K562 (cell line): Measurements from ENCODE around the gene PXK. TPM values are rescaled to one million over a fixed set of nuclear protein-coding genes. Genes with fewer than 3 reads are reported as not detected.
A peak's percentile ranks its signal among the peaks of the same experiment; 100 is the strongest.

ENCODE experiments used
- ADNP ChIP-seq: fragments of 200-800 bp; sonication (Bioruptor generic); IDR thresholded peaks from 2 replicates; pipeline ENCODE4 v1.6.1; 2016; ENCODE audit warnings: missing genetic modification characterization, missing compliant biosample characterization
- CBFB ChIP-seq: sonication (generic); formaldehyde crosslinking; IDR thresholded peaks from 2 replicates; pipeline ENCODE4 v1.4.0; 2020; ENCODE audit warnings: mild to moderate bottlenecking, missing genetic modification reagents
- CREM ChIP-seq: IDR thresholded peaks from 2 replicates; pipeline ENCODE4 v1.6.1; 2014; ENCODE audit warnings: antibody characterized with exemption, low read depth
- CTCF ChIP-seq, 3 experiments: IDR thresholded peaks in 2 of 3; conservative IDR thresholded peaks in 1 of 3; 2 replicates each; pipeline ENCODE4 v1.5.1; 2011 to 2012; ENCODE audit warnings: low read length in 3 of 3, mild to moderate bottlenecking in 3 of 3, control low read depth in 2 of 3, improper control_type of control experiment in 1 of 3, inconsistent platforms in 1 of 3, low read depth in 1 of 3, mixed read lengths in 1 of 3, moderate library complexity in 1 of 3; ENCODE audit not compliant: insufficient read depth in 2 of 3
- DLX4 ChIP-seq: fragments of 250-450 bp; sonication (Bioruptor Pico); IDR thresholded peaks from 2 replicates; pipeline ENCODE4 v1.6.1; 2021; ENCODE audit warnings: mild to moderate bottlenecking
- ERF ChIP-seq: fragments of 450-650 bp; formaldehyde crosslinking; IDR thresholded peaks from 2 replicates; pipeline ENCODE4 v1.4.0; 2020; ENCODE audit warnings: mild to moderate bottlenecking, mixed read lengths
- ETV1 ChIP-seq: fragments of 450-650 bp; conservative IDR thresholded peaks from 2 replicates; pipeline ENCODE4 v1.6.1; 2016; ENCODE audit warnings: missing genetic modification characterization, control low read depth, low read depth, missing compliant biosample characterization
- FOXJ3 ChIP-seq: sonication (generic); formaldehyde crosslinking; IDR thresholded peaks from 2 replicates; pipeline ENCODE4 v1.4.0; 2020; ENCODE audit warnings: mild to moderate bottlenecking, missing genetic modification reagents
- RAD21 ChIP-seq, 2 experiments: fragments of 250-450 bp in 1 of 2; fragments of 450-650 bp in 1 of 2; sonication (Bioruptor Pico) in 1 of 2; formaldehyde crosslinking in 1 of 2; IDR thresholded peaks in 1 of 2; conservative IDR thresholded peaks in 1 of 2; 2 replicates each; pipeline versions ENCODE4 v1.4.0 to v1.8.0; 2020 to 2022; ENCODE audit warnings: mild to moderate bottlenecking in 2 of 2, moderate library complexity in 1 of 2
- RBBP5 ChIP-seq: fragments of 200-600 bp; sonication (generic); IDR thresholded peaks from 2 replicates; pipeline ENCODE4 v1.6.1; 2012; ENCODE audit warnings: borderline replicate concordance, mild to moderate bottlenecking, low read length, control low read depth, inconsistent platforms; ENCODE audit not compliant: insufficient read depth, poor library complexity, severe bottlenecking
- REST ChIP-seq, 2 experiments: fragments of 450-650 bp; formaldehyde crosslinking in 1 of 2; IDR thresholded peaks; 2 replicates each; pipeline versions ENCODE4 v1.4.0 to v1.6.1; 2014 to 2020; ENCODE audit warnings: mild to moderate bottlenecking in 2 of 2, borderline replicate concordance in 1 of 2, low read depth in 1 of 2
- XRCC5 ChIP-seq: fragments of 200-400 bp; formaldehyde crosslinking; IDR thresholded peaks from 2 replicates; pipeline ENCODE4 v1.6.1; 2017; ENCODE audit warnings: low read depth, mild to moderate bottlenecking, low read length
- ZBED1 ChIP-seq: IDR thresholded peaks from 2 replicates; pipeline ENCODE4 v1.6.1; 2014
- ZBTB9 ChIP-seq: fragments of 450-650 bp; formaldehyde crosslinking; IDR thresholded peaks from 2 replicates; pipeline ENCODE4 v1.4.0; 2020; ENCODE audit warnings: mild to moderate bottlenecking, moderate library complexity
- ZNF217 ChIP-seq: sonication (generic); formaldehyde crosslinking; IDR thresholded peaks from 2 replicates; pipeline ENCODE4 v1.8.0; 2022; ENCODE audit warnings: mild to moderate bottlenecking, missing genetic modification reagents
- ZNF239 ChIP-seq: fragments of 250-450 bp; sonication (Bioruptor Pico); IDR thresholded peaks from 2 replicates; pipeline ENCODE4 v1.4.0; 2020; ENCODE audit warnings: mild to moderate bottlenecking
- polyA plus RNA-seq, 8 experiments: library from polyadenylated mRNA; depleted of rRNA in 4 of 8; stranded (reverse) in 5 of 8; unstranded in 3 of 8; fragments of >200 nt; fragmentation: Nextera tagmentation in 2 of 8; fragmentation: Illumina TruSeq in 1 of 8; extraction: Ambion mirVana in 2 of 8; extraction: Trizol in 1 of 8; gene quantifications; 2 replicates each; pipeline versions ENCODE4 v1.2.1 to v1.2.3, GENCODE V29; 2011 to 2014; ENCODE audit warnings: inconsistent platforms in 1 of 8, missing spikeins in 1 of 8
- total RNA-seq, 7 experiments: library from RNA; depleted of rRNA in 6 of 7; stranded (reverse); fragments of >200 nt in 6 of 7; fragmentation: Illumina TruSeq in 2 of 7; extraction: Trizol in 2 of 7; gene quantifications; 2 replicates each; pipeline versions ENCODE4 v1.2.1 to v1.2.3, GENCODE V29; 2011 to 2021; ENCODE audit warnings: low replicate concordance in 1 of 7

PXK gene
- total and polyA plus RNA-seq, 9 of the 15 experiments (the other 6 are each of a cell fraction or from before 2014, with no cell fraction given): 3.3 to 19.9 (median 11.3) TPM

GRCh38 chr3:58422756-58423325 lies 90.1 kb downstream of the PXK start (continued):
- peak; percentile 22; the same call in 1 of the 2 replicates for TF ChIP-seq REST (IDR thresholded peaks at IDR 0.05; ENCODE audit: borderline replicate concordance)
- no peak for TF ChIP-seq REST (CRISPR knock-in tag; IDR thresholded peaks at IDR 0.05; ENCODE audit: low read depth)
- TF ChIP-seq ZBTB9 (CRISPR knock-in tag): no peak
- TF ChIP-seq ERF: no peak
- no peak for TF ChIP-seq ZBED1
- TF ChIP-seq ZNF239 (CRISPR knock-in tag): no peak
- no peak for TF ChIP-seq DLX4 (CRISPR knock-in tag)
- TF ChIP-seq CREM: no peak
- no peak for TF ChIP-seq ETV1 (tag)
- TF ChIP-seq CTCF (IDR thresholded peaks at IDR 0.05 in 2 of 3, conservative IDR thresholded peaks at IDR 0.05 in 1 of 3; ENCODE audit: insufficient read depth in 2 of 3, low read depth in 1 of 3, low read length in 3 of 3): peak; percentile 20 to 47 (median 42); a peak in 3 of 6 replicates
- no peak for TF ChIP-seq XRCC5
- TF ChIP-seq ZNF217 (CRISPR knock-in tag): no peak
- TF ChIP-seq FOXJ3 (CRISPR knock-in tag): no peak
- TF ChIP-seq RBBP5: no peak
- TF ChIP-seq ADNP (tag): no peak
- TF ChIP-seq RAD21 (CRISPR knock-in tag; conservative IDR thresholded peaks at IDR 0.05 in 1 of 2, IDR thresholded peaks at IDR 0.05 in 1 of 2): peak; percentile 31 to 46
- no peak for TF ChIP-seq CBFB (CRISPR knock-in tag)
